Non-pigmented ciliary epithelial cell (primary cell): Measurements from ENCODE around the gene RECK.

Experiments
- DNase-seq: peaks from one replicate; pipeline ENCODE4 v3.0.0-alpha.2; 2010; ENCODE audit warnings: low read depth

RECK gene

DNA sequence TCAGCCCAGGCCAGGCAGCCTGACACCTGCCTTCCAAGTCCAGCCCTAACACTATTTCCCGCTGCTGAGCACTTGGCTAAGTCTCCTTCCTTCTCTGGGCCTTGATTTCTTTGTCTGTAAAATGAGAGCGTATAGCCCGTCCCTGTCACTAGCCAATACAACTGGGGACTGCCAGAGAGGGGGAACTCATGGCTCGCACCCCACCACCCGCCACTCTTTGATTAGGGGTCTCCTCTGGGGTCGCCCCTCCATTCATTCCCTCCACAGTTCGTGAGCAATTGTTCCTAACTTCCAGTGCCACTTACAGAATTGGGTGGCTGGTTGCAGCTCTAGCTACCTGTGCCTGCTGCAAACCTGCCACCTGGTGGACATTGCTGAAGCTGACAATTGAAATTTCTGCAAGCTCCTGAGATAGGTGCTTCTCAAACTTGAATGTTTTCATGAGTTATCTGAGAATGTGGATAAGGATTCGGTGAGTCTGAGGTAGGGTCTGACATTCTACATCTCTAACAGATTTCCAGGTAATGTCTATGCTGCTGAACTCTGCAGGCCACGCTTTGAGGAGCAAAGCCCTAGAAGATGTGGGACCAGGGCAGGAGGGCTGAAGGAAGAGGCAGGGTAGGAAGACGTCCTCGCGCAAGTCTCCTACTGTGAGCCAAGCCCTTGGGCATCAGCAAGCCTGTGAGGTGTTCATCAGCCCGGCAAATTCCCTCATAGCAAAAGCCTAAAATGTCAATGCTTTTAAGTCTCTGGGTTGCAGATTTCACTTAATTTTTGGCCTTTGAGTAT lies 13.3 kb upstream of the RECK start:
- no peak for DNase-seq

DNA sequence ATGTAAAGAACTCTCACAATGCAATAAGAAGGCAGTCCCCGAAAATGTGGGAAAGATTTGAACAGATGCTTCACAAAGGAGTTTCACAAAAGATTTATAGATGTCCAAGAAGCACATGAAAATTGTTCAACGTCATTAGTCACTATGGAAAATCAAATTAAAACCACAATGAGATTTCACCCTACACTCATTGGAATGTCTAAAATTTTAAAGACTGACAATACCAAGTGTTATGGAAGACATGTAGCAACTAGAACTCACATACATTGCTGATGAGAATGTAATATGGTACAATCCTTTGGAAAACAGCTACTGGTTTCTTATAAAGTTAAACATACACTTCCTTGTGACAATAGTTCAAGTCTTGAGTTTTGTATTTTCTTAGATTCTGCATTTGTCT lies 11.0 kb upstream of the RECK start:
- DNase-seq, result no peak

DNA sequence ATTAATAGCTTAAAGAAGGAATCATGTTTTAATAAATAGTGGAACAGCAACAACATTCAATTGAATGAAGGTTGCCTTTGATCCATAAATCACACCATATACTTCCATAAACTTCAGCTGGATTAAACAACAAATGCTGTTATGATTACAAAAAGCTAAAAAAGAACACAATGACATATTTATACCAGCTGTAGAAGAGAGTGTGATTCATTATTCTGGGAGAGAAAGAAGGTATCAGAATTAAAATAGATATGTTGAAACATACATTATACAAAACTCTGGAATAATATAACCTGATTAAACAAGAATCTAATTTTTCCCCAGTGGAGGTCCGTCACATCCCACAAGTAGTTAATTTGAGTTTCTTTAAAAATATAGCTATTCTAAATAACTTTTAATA lies 7.5 kb upstream of the RECK start:
- DNase-seq, result no peak

DNA sequence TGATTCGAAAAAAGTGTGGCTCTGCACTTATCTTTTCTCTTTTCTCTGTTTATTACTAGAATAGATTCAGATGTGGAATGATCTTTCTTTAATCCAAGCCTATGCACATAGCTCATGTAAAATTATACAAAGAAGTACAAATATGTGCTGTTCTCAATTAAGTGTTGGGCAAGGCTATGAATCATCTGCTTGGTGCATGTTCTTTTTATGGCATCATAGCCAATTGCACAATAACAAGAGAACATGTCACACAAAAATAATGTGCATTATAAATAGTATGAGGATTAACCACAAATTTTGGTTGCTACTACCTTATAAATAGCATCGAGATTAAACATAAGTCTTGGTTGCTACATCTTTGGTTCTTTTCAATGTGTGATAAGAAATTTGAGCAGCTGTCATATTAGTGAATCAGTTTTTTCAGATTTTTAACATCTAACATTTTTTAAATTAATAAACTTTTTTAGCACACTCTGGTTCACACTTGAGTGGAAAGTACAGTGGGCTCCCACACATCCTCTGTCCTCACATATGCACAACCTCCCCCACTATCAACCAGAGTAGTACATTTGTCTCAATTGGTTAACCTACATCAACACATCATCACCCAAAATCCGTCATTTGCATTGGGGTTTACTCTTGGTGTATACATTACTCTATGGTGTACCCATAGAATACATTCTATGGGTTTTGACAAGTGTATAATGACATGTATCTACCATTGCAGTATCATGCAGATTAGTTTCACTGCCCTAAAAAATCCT lies 6.8 kb upstream of the RECK start:
- DNase-seq, result peak; percentile 91

DNA sequence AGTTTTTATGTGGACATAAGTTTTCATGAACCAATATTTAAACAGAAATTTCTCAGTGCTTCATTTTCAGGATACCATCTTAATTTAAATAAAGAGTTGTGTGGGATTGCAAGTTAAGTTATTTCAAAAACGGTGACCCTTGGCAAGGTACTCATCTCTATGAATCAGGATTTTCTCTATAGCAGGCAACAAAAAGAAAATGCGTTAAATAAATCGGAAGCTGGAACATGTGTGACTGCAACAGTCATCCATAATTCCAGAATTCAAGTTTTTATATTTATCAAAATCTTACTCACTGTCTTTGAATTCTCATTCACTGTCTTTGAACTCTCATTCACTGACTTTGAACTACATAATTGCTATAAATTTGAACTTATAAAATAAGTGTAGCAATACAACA lies 5.8 kb upstream of the RECK start:
- no peak for DNase-seq

DNA sequence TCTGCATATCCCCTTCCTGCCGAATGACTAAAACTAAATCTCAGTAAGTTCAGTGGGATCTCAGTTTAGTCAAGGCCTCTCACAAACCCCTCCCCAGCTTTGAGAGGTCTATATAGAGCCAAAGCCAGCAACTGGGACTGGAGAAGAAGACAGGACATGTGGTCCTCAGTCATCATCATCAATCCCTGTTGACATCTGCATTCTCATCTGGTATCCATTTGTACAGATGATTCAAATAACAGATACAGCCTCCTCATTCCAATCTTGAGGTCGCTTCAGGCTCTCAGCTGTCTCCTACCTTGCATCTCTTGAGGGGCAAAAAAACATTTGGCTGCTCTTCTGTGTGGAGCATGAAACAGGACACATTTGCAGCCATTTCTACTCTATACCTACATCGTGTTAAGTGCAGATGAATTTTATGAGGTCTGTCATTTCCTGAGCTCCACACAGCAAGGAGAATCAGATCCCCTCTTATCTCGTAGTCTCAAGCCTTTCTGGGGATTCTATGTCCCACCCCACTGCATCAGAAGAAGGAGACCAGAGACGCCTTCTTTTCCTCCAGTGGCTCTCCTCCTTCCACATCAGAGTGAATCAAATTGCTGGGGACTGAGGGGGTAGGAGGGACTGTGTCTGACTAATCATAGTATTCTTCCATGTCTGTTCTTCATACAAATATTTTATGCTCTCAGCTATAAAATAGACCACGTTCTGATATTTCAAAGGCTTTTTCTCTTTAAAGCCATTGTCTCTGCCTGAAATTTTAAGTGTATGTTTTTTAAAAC lies 4.7 kb upstream of the RECK start:
- DNase-seq, result no peak

DNA sequence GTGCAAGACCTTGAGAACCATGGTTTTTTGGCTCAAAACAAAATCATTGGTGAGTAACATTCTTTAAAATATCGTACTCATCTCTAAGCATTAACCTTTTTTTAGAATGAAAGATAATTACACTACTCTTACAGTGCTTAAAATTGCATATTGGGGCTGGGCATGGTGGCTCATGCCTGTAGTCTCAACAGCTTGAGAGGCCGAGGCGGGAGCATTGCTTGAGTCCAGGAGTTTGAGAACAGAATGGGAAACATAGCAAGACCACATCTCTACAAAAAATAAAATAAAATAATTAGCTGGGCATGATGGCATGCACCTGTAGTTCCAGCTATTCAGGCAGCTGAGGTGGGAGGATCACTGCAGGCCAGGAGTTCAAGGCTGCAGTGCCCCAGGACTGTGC lies 2.9 kb upstream of the RECK start:
- DNase-seq, result no peak

DNA sequence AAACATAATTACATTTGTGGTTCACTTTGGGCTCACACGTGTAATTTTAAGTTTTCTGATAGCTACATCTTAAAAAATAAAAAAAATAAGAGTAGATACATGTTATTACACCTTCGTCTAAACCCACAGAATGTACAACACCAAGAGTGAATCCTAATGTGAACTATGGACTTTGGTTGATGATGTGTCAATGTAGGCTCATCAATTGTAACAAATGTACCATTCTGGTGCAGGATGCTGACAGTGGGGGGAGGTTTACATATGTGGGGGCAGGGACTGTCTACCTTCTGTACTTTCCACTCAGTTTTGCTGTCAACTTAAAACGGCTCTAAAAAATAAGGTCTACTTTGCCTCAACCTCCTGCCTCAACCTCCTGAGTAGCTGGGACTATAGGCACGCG lies 2.5 kb upstream of the RECK start:
- DNase-seq, result no peak

DNA sequence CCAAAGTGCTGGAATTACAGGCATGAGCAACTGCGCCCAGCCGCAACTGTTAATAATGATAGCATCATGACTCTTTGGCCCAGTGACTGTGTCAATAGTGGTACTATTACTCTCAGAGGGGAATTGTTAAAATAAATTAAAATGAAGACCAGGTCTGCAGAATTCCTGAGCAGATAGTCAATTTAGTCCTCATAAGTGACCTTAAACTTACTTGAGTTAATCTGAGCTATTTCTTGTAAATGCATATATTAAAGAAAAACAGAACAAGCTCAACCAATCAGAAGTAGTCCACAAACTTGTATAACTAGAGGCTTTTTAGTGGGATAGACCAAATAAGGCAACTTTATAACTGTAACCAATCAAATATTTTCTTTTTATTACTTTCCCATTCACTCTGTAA lies 1.7 kb upstream of the RECK start:
- DNase-seq, result no peak

DNA sequence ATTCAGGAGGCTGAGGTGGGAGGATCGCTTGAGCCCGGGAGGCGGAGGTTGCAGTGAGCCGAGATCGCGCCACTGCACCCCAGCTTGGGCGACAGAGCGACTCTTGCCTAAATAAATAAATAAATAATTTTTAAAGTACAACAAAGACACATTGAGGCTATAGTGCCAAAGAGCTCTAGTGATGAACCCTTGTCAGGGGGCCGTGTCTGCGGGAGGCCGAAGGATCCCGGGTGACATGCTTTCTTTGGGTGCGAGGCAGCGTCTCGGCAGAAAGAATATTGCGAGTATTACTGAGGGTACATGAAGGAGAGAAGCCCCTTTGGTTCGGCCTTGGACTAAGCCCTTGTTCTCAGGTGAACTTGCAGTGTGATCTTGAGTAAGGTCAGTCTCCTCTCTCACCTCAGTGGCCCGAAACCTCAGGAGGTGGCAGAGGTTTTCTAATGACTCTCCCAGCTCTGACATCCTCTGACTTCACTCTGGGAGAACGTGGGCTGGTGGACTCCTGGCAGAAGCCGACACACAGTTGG lies 397 bp upstream of the RECK start:
- no peak for DNase-seq

DNA sequence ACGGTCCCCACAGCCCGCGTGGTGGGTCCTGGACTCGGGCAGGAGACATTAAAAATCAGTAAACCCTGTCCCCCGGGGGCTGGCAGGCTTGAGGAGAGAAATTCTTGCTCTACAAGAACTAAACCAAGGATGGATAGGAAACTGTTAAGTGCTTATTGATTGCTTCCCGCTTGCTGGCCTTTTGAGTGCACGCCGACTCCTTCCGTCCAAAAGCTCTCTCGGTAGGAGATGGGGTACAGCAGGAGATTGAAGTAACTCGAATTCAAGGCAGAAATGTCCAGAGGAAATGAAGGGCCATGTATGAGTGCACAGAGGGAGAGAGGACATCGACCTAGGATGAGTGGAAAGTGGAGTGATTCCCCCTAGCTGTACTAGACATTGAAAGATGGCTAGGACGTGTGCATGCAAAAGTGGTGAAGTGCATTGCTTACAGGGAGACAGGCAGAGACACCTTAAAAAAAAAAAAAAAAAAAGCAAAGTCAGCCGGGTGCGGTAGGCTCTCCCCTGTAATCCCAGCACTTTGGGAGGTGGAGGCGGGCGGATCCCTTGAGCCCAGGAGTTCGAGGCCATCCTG lies 923 bp downstream of the RECK start:
- no peak for DNase-seq

DNA sequence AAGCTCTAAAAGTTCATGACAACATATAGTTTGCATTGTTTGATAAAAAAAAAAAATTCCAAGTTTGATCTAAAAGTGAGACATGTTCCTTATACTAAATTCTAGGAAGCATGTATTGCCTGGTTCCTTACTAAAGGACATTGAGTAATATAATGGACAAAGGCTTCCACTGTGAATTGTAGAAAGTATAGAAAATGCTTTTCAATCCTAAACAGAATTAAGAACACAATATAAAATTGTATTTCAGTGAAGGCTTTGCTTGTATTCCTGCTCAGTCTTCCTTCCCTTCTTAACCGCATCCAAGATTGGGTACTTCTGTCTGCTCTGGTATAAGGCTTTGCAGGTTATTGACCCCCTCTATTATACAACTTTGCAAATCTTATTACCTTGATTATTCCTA lies 2.4 kb downstream of the RECK start:
- DNase-seq, result no peak

DNA sequence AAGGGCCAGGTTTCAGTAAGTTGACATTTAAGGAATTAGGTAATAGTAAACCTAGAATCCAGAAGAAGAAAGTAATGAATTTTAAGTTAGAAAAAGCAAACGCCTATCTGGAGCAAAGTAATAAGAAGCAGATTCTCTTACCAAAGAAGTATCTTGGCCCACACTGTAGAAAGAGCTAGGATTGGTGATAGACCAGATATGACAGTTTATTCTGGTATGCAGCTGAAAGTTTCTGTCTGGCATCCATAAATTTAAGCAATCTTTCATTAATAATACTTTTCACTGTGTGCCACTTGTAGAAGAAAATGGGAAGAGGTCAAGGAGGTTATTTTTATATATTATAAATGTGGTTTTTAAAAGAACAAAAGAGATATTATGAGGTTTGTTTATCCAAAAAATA lies 3.0 kb downstream of the RECK start:
- DNase-seq, result no peak

DNA sequence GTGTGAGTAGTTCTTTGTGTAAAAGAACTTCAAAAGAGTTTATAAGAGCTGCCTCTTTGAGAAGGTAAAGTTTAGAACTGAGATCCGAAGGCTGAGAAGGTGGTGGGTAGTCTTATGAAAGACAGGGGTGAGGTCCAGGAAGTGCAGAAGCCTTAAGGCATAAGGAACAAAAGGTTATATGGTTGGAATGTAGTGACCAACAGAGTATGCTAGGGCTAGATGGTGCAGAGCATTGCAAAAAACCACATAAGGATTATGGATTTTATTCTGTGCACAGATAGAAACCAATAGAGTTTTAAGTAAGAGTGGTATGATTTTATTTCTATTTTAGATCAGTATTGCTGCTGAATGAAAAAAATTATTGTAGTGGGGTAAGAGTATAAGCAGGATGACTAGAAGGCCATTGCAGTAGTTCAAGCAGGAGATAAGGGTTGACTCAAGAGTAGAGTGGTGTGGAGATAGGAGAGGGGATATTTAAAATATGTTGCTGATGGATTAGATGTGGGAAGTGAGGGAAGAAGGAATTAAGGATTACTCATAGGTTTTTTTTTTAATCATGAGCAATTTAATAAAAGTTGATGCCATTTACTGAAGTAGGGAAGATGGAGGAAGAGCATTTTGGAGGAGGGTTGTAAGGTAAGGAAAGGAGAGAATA lies 3.7 kb downstream of the RECK start:
- DNase-seq, result peak; percentile 38

DNA sequence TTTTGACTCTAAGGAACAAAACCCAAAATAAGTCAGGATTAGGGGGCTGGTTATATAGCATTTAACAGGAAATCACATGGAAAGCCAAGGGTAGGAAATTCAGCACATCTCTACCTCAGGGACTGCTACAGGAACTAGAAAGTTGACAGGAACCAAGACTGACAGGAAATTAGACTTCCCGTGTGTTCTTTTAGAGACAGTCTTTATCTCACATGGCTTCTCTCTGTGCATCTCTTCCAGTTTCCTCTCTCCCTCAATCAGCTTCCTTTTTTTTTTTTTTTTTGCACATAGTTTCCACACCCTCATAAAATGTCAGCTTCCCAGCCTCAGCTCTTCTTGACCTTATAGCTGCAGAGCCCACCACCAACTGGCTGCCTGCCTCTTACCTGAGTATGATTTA lies 4.8 kb downstream of the RECK start:
- no peak for DNase-seq

DNA sequence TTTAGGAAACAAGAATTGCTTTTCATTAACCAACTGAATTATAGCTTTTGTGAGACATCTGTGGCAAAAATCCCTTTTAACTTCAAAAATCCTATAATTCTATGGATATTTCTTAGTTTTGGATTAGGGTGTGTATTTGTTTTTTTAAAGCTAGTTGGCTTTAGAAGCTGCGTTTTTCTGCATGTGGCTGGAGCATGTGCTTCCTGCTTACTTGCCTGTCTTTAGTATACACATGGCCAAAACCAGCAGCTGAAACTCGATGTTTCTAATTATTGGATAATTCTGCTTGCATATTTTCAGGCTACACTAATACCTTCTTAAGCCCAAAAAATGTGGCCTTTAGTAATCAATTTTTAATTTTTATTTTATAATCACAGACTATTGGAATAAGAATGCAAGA lies 8.9 kb downstream of the RECK start:
- no peak for DNase-seq

DNA sequence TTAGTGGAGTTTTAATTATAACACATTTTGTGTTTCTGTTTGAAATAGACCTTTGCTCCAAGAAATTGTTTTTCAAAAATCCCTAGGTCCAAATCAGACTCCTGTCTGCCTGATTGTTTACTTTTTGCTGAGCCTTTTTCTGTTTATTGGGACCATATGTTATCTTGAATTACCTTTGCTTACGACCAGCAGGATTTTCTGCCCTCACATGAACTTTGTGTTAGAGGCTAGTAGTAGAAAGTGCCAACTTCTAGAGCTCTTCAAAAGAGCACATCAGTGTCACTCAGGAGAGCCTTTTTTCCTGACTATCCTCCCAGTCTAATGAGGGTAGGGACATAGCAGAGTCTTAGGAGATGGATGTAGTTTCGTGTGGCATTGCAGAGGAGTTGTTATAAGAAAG lies 10.2 kb downstream of the RECK start:
- DNase-seq, result no peak

DNA sequence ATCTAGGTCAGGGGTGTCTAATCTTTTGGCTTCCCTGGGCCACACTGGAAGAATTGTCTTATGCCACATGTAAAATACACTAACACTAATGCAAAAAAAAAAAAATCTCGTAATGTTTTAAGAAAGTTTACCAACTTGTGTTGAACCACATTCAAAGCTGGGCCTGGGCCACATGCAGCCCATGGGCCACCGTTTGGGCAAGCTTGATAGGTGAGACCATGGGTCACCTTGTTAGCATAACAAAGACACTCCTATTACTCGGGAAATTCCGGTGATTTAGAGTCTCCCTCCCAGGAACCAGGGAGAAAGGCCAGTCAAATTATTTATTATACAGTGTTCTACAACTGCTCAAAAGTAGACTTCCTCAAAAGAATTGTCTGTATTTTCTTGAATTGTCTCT lies 12.7 kb downstream of the RECK start:
- no peak for DNase-seq

DNA sequence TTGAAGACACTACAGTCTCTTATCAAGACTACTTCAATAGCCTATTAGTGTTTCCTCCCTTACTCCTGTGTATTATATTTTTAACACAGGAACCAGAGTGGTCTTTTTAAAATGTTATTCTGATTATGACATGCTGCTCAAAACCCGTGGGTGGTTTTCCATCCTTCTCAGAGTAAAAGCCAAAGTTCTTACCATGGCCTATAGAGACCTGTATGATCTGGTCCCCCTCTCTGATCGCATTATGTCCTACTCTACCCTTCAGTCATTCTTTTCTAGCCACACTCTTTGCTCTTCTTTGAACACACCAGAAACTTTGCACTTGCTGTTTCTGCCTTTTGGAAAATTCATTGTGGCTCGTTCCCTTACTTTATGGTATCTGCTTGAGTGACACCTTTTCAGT lies 13.8 kb downstream of the RECK start:
- no peak for DNase-seq

DNA sequence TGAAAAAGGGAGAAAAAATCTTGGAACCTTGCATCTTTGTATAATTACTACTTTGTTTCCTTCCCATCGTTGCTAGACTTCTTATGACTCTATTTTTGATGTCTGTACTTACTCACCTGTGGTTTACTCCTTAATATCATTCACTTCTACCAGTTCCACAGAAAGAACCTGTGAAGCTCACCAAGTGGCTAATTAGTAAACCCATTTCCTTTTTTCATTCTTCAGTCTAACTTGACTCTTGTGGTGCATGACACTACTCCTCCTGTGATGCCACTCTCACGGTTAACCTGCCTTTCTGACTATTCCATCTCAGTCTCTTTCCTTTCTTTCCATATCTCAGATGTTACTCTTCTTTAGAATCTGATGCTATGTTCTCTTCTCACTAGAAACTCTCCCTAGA lies 14.6 kb downstream of the RECK start:
- no peak for DNase-seq

DNA sequence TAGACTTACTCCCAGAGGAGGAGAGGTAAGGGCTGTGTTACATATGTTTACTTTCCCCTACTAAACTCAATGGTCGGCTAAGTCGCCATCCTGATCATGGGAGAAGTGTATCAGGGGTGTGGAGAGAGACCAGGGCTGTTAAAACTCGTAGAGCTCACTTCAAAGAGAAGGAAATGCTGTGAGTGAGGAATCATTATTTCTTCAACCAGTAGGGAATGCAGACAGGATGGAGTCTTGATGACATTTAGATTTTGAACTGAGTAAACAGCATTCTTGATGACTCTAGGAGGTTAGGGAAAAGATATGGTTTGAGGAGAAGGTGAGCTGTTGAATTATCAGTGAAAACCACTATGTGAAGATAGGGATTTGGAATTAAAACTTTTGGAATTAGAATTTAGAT lies 17.3 kb downstream of the RECK start:
- DNase-seq, result no peak

DNA sequence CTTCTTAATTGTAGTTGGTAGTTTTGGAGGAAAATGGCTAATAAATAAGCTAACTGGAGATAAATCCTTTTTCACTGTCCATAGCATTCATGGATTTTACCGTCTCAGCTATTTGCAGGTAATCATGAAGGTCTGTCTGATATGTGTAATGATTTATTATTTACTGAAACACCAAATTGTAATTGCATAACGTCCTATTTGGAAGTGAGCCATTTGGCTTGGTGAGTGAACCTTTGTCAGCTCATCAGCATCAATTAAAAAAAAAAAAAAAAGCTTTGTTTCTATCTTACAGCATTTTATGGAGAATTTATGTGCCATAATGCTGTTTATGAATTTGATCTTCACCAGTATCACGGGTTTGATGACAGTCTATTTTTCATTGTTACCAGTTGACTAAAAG lies 20.2 kb downstream of the RECK start:
- DNase-seq, result no peak
